GM10248 (cell line): ENCODE data around the gene LBR.
A peak's percentile ranks its signal among the peaks of the same experiment; 100 is the strongest.

Experiments used
- CTCF ChIA-PET: fragments of 300-600 bp; sonication (Branson Sonifier 250); formaldehyde crosslinking; extraction: SDS; loops from one replicate; lab custom pipeline; 2021; ENCODE audit warnings: antibody characterized with exemption; lab: Yijun Ruan, JAX
- POLR2A ChIA-PET: fragments of 350-650 bp; sonication (Branson Sonifier 250); formaldehyde crosslinking; extraction: SDS; loops from one replicate; lab custom pipeline; 2020; ENCODE audit warnings: antibody characterized with exemption; lab: Yijun Ruan, JAX
- DNase-seq: peaks from one replicate; pipeline ENCODE4 v3.0.0; 2012; ENCODE audit errors: extremely low spot score
- TF ChIP-seq, protein P1 (sequence below): IDR thresholded peaks from 2 replicates; pipeline ENCODE4 v1.5.1; 2012; ENCODE audit warnings: mild to moderate bottlenecking, low read depth; ENCODE audit errors: extremely low read depth, missing control alignments, control extremely low read depth

Gene LBR

DNA sequence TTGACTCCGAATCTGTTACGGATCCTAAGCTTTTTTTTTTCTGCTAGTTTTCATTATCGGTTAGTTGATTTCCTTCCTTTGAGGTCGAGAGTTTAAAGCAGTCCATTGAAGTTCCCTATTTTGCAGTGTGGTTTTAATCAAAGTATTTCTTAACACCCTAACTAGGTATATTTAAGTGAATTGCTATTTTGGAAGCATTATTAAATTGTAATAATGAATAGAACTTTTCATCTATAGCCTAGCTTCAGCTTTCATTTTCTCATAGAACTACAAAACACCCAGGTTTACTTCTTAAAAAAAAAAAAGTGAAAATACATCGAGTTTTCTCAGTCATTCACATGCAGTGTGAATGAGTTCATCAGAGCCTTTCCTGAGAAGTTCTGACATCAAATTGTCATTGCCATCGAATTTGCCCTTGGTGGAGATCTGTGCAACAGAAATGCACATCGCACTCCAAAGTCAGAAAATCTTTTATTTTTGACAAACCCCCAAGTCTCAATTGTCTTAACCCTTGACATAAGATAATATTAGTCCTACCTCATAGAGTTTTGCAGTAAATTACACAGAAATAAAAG lies 1.1 kb upstream of the LBR start:
- no peak for DNase-seq

DNA sequence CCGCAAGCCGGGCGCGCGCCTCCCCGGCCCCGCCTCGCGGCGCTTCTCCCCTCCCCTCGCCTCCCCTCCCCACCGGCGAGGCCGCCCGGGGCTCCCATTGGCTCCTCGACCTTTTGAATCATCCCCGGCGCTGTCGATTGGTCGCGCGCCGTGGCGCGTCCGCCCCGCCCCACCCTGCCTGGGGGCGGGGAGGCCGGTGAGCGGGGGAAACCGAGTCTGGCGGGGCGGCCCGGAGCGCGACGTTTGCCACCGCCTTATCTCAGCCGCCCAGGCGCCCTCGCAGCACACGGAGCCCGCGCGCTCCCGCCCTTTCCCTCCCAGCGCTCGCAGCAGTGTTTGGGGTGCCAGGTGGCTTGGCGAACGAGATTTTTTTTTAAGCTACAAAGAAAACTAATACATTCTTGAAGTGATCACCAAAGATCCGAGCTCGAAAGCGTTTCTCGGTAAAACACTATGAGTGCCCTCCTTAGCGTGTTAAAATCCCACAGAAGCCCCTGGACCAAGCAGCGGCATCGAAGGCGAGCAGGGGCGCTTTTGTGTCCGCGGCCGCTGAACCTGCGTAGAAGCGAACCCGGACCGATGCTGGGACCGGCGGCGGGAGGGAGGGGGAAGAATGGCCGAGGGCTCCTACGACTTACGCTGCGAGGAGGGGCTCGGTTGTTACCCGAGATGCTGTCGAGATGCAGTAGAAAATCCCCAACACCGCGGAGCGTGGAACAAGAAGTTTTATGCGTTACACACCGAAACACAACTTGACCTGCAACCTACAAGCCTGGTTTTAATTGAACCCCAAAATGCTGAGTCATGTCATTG lies 436 bp upstream of the LBR start:
- CTCF ChIA-PET, result interaction anchor here (1.0 to 6.2 kb wide), 4 partner anchors 13 to 30 kb away, joined by 3 to 30 read pairs (median 4); no protein-coding TSS in a partner anchor
- peak; percentile 96 for DNase-seq
- TF ChIP-seq, protein P1, sequence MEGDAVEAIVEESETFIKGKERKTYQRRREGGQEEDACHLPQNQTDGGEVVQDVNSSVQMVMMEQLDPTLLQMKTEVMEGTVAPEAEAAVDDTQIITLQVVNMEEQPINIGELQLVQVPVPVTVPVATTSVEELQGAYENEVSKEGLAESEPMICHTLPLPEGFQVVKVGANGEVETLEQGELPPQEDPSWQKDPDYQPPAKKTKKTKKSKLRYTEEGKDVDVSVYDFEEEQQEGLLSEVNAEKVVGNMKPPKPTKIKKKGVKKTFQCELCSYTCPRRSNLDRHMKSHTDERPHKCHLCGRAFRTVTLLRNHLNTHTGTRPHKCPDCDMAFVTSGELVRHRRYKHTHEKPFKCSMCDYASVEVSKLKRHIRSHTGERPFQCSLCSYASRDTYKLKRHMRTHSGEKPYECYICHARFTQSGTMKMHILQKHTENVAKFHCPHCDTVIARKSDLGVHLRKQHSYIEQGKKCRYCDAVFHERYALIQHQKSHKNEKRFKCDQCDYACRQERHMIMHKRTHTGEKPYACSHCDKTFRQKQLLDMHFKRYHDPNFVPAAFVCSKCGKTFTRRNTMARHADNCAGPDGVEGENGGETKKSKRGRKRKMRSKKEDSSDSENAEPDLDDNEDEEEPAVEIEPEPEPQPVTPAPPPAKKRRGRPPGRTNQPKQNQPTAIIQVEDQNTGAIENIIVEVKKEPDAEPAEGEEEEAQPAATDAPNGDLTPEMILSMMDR, result no peak
- POLR2A ChIA-PET, result interaction anchor here (0.5 to 1.1 kb wide), 3 partner anchors 16 to 1301 kb away, joined by 3 to 4 read pairs (median 4); partner anchors contain the start of gene H3-3A

More for the DNA sequence above, 1.1 kb upstream of the LBR start:
- TF ChIP-seq, protein P1, result no peak
- ChIA-PET POLR2A (interaction anchor here (0.5 to 0.8 kb wide), 2 partner anchors 634 to 1302 kb away, joined by 3 to 4 read pairs; partner anchors contain the start of gene H3-3A), CTCF (interaction anchor here (1.0 to 6.2 kb wide), 4 partner anchors 12 to 31 kb away, joined by 3 to 30 read pairs (median 4); no protein-coding TSS in a partner anchor)

DNA sequence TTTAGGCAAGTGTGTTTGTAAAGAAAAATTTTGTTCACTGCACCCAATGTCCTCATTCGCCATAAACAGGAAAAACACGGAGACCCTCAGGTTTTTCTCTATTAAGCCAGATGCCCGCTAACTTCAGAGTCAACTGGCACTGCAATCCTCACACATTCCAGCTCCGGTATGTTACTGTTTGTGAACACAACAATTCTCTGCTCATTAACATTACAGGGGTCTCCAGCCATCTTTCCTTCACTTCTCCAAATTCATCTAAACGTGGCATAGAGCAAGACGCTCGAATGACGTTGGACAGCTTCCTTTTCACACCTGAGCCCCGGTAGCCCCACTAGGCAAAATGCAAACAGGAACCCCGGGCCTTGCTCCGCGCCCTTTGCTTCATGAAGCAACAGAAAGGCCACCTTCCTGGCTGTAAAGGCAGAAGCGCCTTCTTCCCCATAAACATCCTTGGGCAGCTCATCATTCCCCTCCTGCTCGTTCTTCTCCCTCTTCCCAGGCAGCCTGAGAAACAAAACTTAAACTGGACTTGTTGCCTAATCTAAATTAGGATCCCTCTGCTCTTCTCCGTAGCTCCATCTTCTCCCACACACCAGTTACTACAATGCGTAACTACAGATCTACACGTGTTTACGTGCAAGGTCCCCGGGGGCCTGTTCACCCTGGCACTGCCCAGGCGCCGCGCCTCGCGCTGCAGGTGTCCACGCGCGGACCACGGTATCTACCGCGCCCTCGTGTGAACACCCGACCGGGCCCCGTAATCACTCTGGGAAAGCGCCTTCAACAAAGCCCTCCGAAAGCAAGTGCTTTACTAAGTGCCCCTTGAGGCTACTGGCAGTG lies 1.2 kb downstream of the LBR start:
- CTCF ChIA-PET, result interaction anchor here (1.4 to 4.0 kb wide), 3 partner anchors 10 to 48 kb away, joined by 3 to 11 read pairs (median 10); no protein-coding TSS in a partner anchor
- peak; percentile 31 for DNase-seq
- TF ChIP-seq, protein P1, result no peak
- POLR2A ChIA-PET, result no interaction called here

DNA sequence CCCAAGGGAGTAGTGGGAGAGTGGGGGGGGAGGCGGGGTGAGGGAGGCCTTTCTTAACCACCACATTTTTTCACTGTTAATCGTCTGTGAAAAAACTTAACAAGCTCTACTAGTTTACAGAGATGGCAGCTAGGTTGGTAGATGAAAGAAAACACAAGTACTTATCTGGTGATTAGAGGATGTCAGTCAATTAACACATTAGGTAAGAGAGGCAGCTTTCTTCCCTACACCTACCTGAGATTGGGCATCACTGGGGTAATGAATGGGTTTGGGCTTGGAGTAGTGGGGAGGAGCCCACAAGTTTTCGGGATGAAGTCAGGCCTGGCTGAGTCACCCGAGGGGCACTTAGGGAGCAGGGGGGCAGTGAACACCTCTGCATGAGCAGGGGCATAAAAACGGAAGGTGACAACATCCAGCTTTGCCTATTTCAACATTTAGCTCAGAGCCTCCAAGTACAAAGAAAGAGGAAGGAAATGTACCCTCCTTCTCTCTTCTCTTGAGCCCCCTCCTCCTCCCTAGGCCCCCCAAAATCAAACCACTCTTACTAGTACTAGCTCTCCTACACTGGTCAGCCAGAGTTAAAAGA lies 2.5 kb downstream of the LBR start:
- DNase-seq, result no peak
- POLR2A ChIA-PET, result no interaction called here
- TF ChIP-seq, protein P1, result no peak
- CTCF ChIA-PET, result interaction anchor here (0.9 to 4.0 kb wide), 6 partner anchors 9 to 50 kb away, joined by 3 to 11 read pairs (median 6); no protein-coding TSS in a partner anchor

DNA sequence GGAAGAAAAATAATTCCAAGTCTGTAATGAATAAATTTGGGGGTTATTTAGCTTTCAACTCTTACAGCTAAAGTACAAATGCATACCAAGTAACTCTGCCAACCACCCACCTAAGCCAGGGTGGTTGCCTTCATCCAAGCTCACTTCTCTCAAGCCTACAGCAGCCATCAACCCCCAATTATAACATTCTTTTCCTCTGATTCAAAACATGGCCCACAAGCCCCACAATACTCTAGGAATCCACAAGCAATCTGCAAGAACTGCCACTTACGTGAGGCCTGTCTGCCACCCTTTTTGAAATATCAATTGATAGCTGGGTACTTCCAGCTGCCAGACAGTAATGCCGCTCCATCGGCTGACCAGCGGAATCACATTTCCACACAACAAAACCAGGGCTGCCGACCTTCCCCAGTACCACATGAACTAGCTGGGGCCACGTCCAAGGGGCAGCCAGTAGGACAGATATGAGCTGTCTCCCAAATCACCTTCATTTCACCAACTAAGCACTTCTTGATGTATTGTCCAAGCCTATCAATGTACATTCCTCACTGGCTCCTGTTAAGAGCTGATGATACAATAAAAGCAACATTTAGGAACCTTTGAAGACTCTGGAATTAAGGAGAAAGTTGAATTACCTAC lies 3.2 kb downstream of the LBR start:
- ChIA-PET POLR2A (interaction anchor here (0.6 kb wide), 1 partner anchor 499 kb away, joined by 4 read pairs; the partner anchor contains the start of gene PYCR2), CTCF (interaction anchor here (0.9 to 4.0 kb wide), 6 partner anchors 11 to 50 kb away, joined by 3 to 11 read pairs (median 6); no protein-coding TSS in a partner anchor)
- no peak for DNase-seq
- TF ChIP-seq, protein P1, result no peak
